T-helper 1 cell (primary cell): ENCODE data around the gene MELTF.

Experiments
- DNase-seq, 5 donors: peaks; one replicate each; pipeline ENCODE4 v3.0.0-alpha.2; 2012 to 2020

Gene MELTF

GRCh38 chr3:197008436-197009209, 21.0 kb downstream of the MELTF start:
- no peak for DNase-seq

- no peak for DNase-seq
These were observed 21.7 kb downstream of the MELTF start for GRCh38 chr3:197007953-197008352.

GRCh38 chr3:197007296-197007940, 22.2 kb downstream of the MELTF start:
- no peak for DNase-seq

- DNase-seq: no peak
These were observed 22.8 kb downstream of the MELTF start for GRCh38 chr3:197006860-197007259.

- no peak for DNase-seq
These were observed 23.2 kb downstream of the MELTF start for GRCh38 chr3:197006446-197006845.

GRCh38 chr3:197003461-197004385, 25.9 kb downstream of the MELTF start:
- peak in 1 of 5 donors; percentile 27 for DNase-seq

GRCh38 chr3:197002701-197003454, 26.7 kb downstream of the MELTF start:
- DNase-seq: peak; percentile 66 to 84 (median 77)

- DNase-seq: no peak
These were observed 27.5 kb downstream of the MELTF start for GRCh38 chr3:197001972-197002700.

GRCh38 chr3:197001106-197001971, 28.3 kb downstream of the MELTF start:
- DNase-seq: no peak

GRCh38 chr3:197000211-197000610, 29.4 kb downstream of the MELTF start:
- DNase-seq: no peak

GRCh38 chr3:196998966-196999760, 30.5 kb downstream of the MELTF start:
- DNase-seq: no peak

GRCh38 chr3:196997311-196997710, 32.3 kb downstream of the MELTF start:
- no peak for DNase-seq

GRCh38 chr3:196996454-196997265, 33.0 kb downstream of the MELTF start:
- no peak for DNase-seq

- DNase-seq: no peak
These were observed 33.8 kb downstream of the MELTF start for GRCh38 chr3:196995646-196996355.

GRCh38 chr3:196995027-196995426, 34.6 kb downstream of the MELTF start:
- DNase-seq: no peak

- DNase-seq: no peak
These were observed 35.6 kb downstream of the MELTF start for GRCh38 chr3:196994056-196994455.

- no peak for DNase-seq
These were observed 37.1 kb downstream of the MELTF start for GRCh38 chr3:196992461-196993065.
